Effector CD8-positive, alpha-beta T cell (primary cell): ENCODE measurements around the gene RELB.
A peak's percentile ranks its signal among the peaks of the same experiment; 100 is the strongest.

ENCODE experiments used
- DNase-seq: peaks from one replicate; lab custom pipeline; 2025; lab: John Stamatoyannopoulos, UW

RELB gene

GRCh38 chr19:45079911-45080370, 78.7 kb downstream of the RELB start:
- DNase-seq: no peak

DNA sequence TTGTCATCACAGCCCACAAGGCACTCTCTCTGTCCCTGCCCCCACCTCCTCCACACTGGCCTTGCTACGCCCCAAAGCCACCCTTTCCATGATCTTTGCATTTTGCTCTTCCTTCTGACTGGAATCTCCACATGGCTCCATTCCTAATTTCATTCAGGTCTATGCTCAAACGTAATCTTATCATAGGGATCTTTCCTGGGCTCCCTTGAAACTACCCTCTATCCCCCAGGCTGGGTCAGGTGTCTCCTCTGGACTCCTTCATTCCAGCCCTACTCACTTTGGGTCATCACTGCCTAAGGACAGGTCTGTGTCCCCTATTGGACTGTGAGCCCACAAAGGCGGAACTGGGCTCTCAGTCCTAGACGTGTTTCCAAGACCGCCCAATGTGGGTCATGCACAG, 80.9 kb downstream of the RELB start:
- DNase-seq: no peak

GRCh38 chr19:45086480-45086879, 85.2 kb downstream of the RELB start:
- DNase-seq: no peak

GRCh38 chr19:45087531-45087930, 86.3 kb downstream of the RELB start:
- DNase-seq: peak; percentile 15
